HG03025 (cell line): ENCODE measurements around the gene PAX8.

ENCODE experiments used
- ATAC-seq: cut with Tn5 transposase; IDR thresholded peaks from one replicate; pipeline ENCODE4 v1.9.1; 2021; ENCODE audit warnings: mild to moderate bottlenecking, moderate library complexity; ENCODE audit not compliant: unreplicated experiment, low FRiP score

PAX8 gene

GRCh38 chr2:113224647-113225236, 54.0 kb downstream of the PAX8 start:
- ATAC-seq, result no peak

- no peak for ATAC-seq
Measured at GRCh38 chr2:113223813-113224212, 54.9 kb downstream of the PAX8 start.

GRCh38 chr2:113221846-113222245, 56.9 kb downstream of the PAX8 start:
- ATAC-seq, result no peak

GRCh38 chr2:113220970-113221708, 57.6 kb downstream of the PAX8 start:
- no peak for ATAC-seq

GRCh38 chr2:113219889-113220641, 58.7 kb downstream of the PAX8 start:
- ATAC-seq, result no peak

- no peak for ATAC-seq
Measured at GRCh38 chr2:113219525-113219888, 59.2 kb downstream of the PAX8 start.

GRCh38 chr2:113219092-113219441, 59.7 kb downstream of the PAX8 start:
- ATAC-seq, result no peak

GRCh38 chr2:113218283-113219091, 60.2 kb downstream of the PAX8 start:
- no peak for ATAC-seq

- ATAC-seq, result no peak
Measured at GRCh38 chr2:113217455-113218282, 61.1 kb downstream of the PAX8 start.

GRCh38 chr2:113216891-113217454, 61.7 kb downstream of the PAX8 start:
- no peak for ATAC-seq

- ATAC-seq, result no peak
Measured at GRCh38 chr2:113216321-113216720, 62.4 kb downstream of the PAX8 start.

- ATAC-seq, result no peak
Measured at GRCh38 chr2:113215056-113215455, 63.7 kb downstream of the PAX8 start.

- ATAC-seq, result no peak
Measured at GRCh38 chr2:113214141-113214540, 64.6 kb downstream of the PAX8 start.

- ATAC-seq, result no peak
Measured at GRCh38 chr2:113213061-113213930, 65.4 kb downstream of the PAX8 start.

- ATAC-seq, result no peak
Measured at GRCh38 chr2:113212245-113213060, 66.3 kb downstream of the PAX8 start.

GRCh38 chr2:113211226-113212105, 67.3 kb downstream of the PAX8 start:
- no peak for ATAC-seq

GRCh38 chr2:113209646-113210171, 69.0 kb downstream of the PAX8 start:
- ATAC-seq, result no peak
